Calu3 (cell line): ENCODE results near the gene IQCN. TPM values are rescaled to one million over a fixed set of nuclear protein-coding genes. Genes with fewer than 3 reads are reported as not detected.

Source experiments
- BruUV-seq: library from RNA; stranded (reverse); fragments of 400-500 nt; replicated peaks from 2 replicates; lab custom pipeline; 2021; lab: Mats Ljungman, UMichigan
- CTCF ChIA-PET: fragments of 300-600 bp; sonication (Branson Sonifier 250); formaldehyde crosslinking; loops from one replicate; lab custom pipeline; 2022; ENCODE audit warnings: antibody characterized with exemption; lab: Charles Lee
- DNase-seq: peaks from one replicate; pipeline ENCODE4 v3.0.0; 2022
- H3K27ac Mint-ChIP-seq: one replicate; pipeline ENCODE4 v1.8.0; 2022; ENCODE audit warnings: mixed read lengths; ENCODE audit not compliant: unreplicated experiment
- H3K27me3 Mint-ChIP-seq: one replicate; pipeline ENCODE4 v1.8.0; 2022; ENCODE audit warnings: mixed read lengths; ENCODE audit not compliant: unreplicated experiment
- H3K36me3 Mint-ChIP-seq: one replicate; pipeline ENCODE4 v1.8.0; 2022; ENCODE audit warnings: mild to moderate bottlenecking, moderate library complexity, mixed read lengths; ENCODE audit not compliant: insufficient read depth, unreplicated experiment
- H3K4me1 Mint-ChIP-seq: one replicate; pipeline ENCODE4 v1.8.0; 2022; ENCODE audit warnings: mild to moderate bottlenecking, low read depth, mixed read lengths; ENCODE audit not compliant: unreplicated experiment
- H3K4me3 Mint-ChIP-seq: one replicate; pipeline ENCODE4 v1.8.0; 2022; ENCODE audit warnings: mild to moderate bottlenecking, low read depth, moderate library complexity, mixed read lengths; ENCODE audit not compliant: unreplicated experiment
- H3K9me3 Mint-ChIP-seq: one replicate; pipeline ENCODE4 v1.8.0; 2022; ENCODE audit warnings: low read depth, mixed read lengths; ENCODE audit not compliant: unreplicated experiment
- intact Hi-C: fragments of 100-400 bp; cut with micrococcal nuclease; formaldehyde crosslinking; loops from one replicate; pipeline ENCODE4 v1.10.0; 2022; ENCODE audit not compliant: unreplicated experiment
- total RNA-seq: library from RNA; stranded (reverse); gene quantifications from 2 replicates; pipeline ENCODE4 v1.2.3, GENCODE V29; 2022
- TF ChIP-seq, protein P1 (sequence below): fragments of 200-600 bp; IDR thresholded peaks from one replicate; pipeline ENCODE4 v1.8.0; 2022; ENCODE audit warnings: antibody characterized with exemption; ENCODE audit not compliant: unreplicated experiment

The IQCN gene
- total RNA-seq, 1 experiment from 2014 or later: 1.6 TPM

GRCh38 chr19:18229915-18230314 is 44.3 kb downstream of the IQCN start:
- Mint-ChIP-seq H3K9me3 (no peaks in the 10 kb centered on the region), H3K4me3 (no peak overlapping the region), H3K4me1 (peaks cover 14% of the 10 kb centered on the region), H3K27me3 (peaks cover 73% of the 10 kb centered on the region), H3K27ac (no peak overlapping the region), H3K36me3 (peaks cover 15% of the 10 kb centered on the region)
- DNase-seq: no peak
- no TSS peak for BruUV-seq
- intact Hi-C loops: no loop called here
- CTCF ChIA-PET: no interaction called here
- TF ChIP-seq, protein P1, sequence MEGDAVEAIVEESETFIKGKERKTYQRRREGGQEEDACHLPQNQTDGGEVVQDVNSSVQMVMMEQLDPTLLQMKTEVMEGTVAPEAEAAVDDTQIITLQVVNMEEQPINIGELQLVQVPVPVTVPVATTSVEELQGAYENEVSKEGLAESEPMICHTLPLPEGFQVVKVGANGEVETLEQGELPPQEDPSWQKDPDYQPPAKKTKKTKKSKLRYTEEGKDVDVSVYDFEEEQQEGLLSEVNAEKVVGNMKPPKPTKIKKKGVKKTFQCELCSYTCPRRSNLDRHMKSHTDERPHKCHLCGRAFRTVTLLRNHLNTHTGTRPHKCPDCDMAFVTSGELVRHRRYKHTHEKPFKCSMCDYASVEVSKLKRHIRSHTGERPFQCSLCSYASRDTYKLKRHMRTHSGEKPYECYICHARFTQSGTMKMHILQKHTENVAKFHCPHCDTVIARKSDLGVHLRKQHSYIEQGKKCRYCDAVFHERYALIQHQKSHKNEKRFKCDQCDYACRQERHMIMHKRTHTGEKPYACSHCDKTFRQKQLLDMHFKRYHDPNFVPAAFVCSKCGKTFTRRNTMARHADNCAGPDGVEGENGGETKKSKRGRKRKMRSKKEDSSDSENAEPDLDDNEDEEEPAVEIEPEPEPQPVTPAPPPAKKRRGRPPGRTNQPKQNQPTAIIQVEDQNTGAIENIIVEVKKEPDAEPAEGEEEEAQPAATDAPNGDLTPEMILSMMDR: no peak

GRCh38 chr19:18229474-18229873 is 44.8 kb downstream of the IQCN start:
- Mint-ChIP-seq H3K36me3 (peaks cover 19% of the 10 kb centered on the region), H3K4me3 (no peak overlapping the region), H3K27me3 (peaks cover 74% of the 10 kb centered on the region), H3K27ac (no peak overlapping the region), H3K4me1 (peaks cover 19% of the 10 kb centered on the region), H3K9me3 (no peaks in the 10 kb centered on the region)
- intact Hi-C loops: no loop called here
- no peak for DNase-seq
- CTCF ChIA-PET: no interaction called here
- TF ChIP-seq, protein P1: peak; percentile 42
- BruUV-seq: no TSS peak

GRCh38 chr19:18227781-18228271 is 46.4 kb downstream of the IQCN start:
- TF ChIP-seq, protein P1: no peak
- intact Hi-C loops: no loop called here
- Mint-ChIP-seq H3K27me3 (peaks cover 63% of the 10 kb centered on the region), H3K9me3 (no peaks in the 10 kb centered on the region), H3K27ac (no peak overlapping the region), H3K36me3 (peaks cover 24% of the 10 kb centered on the region), H3K4me1 (peaks cover 22% of the 10 kb centered on the region), H3K4me3 (no peak overlapping the region)
- DNase-seq: no peak
- BruUV-seq: no TSS peak
- CTCF ChIA-PET: no interaction called here

DNA sequence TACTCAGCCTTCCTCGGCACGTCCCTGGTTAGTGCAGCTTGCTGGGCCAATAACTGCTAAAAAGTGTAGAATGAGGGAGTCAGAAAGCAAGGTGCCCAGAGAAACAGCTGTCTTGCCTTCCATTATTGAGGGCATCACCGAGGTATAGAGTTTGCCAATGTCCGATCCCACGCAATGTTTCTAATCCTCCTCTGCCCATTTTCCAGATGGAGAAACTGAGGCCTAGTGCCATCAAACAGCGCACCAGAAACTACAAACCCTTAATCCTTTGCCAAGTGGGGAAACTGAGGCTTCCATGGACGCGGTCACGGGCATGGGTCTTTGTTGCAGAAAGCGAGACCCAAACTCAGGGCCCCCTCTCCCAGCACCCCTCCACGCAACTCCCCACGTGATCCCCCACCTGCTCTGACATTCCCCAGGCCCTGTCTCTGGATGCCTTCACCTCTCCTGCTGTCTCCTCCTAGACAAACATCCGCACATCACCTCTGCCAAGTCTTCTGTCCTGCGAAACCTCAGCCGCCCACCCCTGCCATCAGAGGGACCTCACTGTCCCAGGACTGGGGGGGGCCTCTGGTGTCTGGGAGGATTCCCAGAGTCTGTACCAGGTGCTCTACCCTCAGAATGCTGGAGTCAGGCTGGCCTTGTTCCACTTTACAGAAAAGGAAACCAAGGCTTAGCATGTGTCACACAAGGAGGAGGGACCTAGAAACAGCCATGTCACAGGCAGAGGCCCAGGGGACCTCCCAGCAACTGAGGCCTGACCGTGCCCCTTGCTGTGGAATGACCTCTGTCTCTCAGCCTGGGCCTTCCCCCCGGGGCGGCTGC is 47.1 kb downstream of the IQCN start:
- H3K4me1 Mint-ChIP-seq: peaks cover 22% of the 10 kb centered on the region
- TF ChIP-seq, protein P1: no peak
- peaks cover 24% of the 10 kb centered on the region for H3K36me3 Mint-ChIP-seq
- intact Hi-C loops: no loop called here
- DNase-seq: no peak
- H3K4me3 Mint-ChIP-seq: no peak overlapping the region
- peaks cover 56% of the 10 kb centered on the region for H3K27me3 Mint-ChIP-seq
- CTCF ChIA-PET: no interaction called here
- no TSS peak for BruUV-seq
- H3K27ac Mint-ChIP-seq: no peak overlapping the region
- H3K9me3 Mint-ChIP-seq: no peaks in the 10 kb centered on the region
